BJ (cell line): ENCODE measurements around the gene CYGB. TPM values are rescaled to one million over a fixed set of nuclear protein-coding genes. Genes with fewer than 3 reads are reported as not detected.
A peak's percentile ranks its signal among the peaks of the same experiment; 100 is the strongest.

Experiments used
- CTCF ChIA-PET: fragments of 350-600 bp; formaldehyde crosslinking; extraction: SDS; loops from one replicate; lab custom pipeline; 2021; ENCODE audit warnings: antibody characterized with exemption, inconsistent platforms; lab: Yijun Ruan, JAX
- POLR2A ChIA-PET: fragments of 300-600 bp; sonication (Branson Sonifier 250); formaldehyde crosslinking; extraction: SDS; loops from one replicate; lab custom pipeline; 2021; ENCODE audit warnings: antibody characterized with exemption; lab: Charles Lee
- DNase-seq: peaks from one replicate; pipeline ENCODE4 v3.0.0-alpha.2; 2011; ENCODE audit warnings: low read depth
- H3K27me3 ChIP-seq: 2 replicates; pipeline ENCODE4 v1.6.0; 2011; ENCODE audit warnings: low read length; ENCODE audit not compliant: control insufficient read depth, insufficient read depth
- H3K36me3 ChIP-seq: 2 replicates; pipeline ENCODE4 v1.5.1; 2011; ENCODE audit warnings: low read length; ENCODE audit not compliant: control insufficient read depth, insufficient read depth
- H3K4me3 ChIP-seq: 2 replicates; pipeline ENCODE4 v1.5.1; 2011; ENCODE audit warnings: low read depth, mild to moderate bottlenecking, control low read depth, low read length
- CTCF ChIP-seq: IDR thresholded peaks from 2 replicates; pipeline ENCODE4 v1.5.1; 2011; ENCODE audit warnings: low read depth, mild to moderate bottlenecking, control low read depth, inconsistent platforms, low read length, moderate library complexity; ENCODE audit not compliant: insufficient read depth
- polyA plus RNA-seq: library from polyadenylated mRNA; depleted of rRNA; stranded (reverse); fragments of >200 nt; gene quantifications from 2 replicates; pipeline ENCODE4 v1.2.3, GENCODE V29; 2011

The CYGB gene
- polyA plus RNA-seq, 1 experiment, result 1.4 TPM

GRCh38 chr17:76584427-76585032 is 47.0 kb upstream of the CYGB start:
- ChIA-PET POLR2A (interaction anchor here (0.7 kb wide), 1 partner anchor 125 kb away, joined by 3 read pairs; no protein-coding TSS in a partner anchor), CTCF (no interaction called here)
- Histone ChIP-seq H3K36me3 (no peaks in the 10 kb centered on the region), H3K4me3 (peak overlapping the region; percentile 46), H3K27me3 (peaks cover 12% of the 10 kb centered on the region)
- DNase-seq, result no peak
- TF ChIP-seq CTCF, result no peak

- ChIA-PET CTCF (no interaction called here), POLR2A (no interaction called here)
- no peak for TF ChIP-seq CTCF
- DNase-seq, result no peak
- Histone ChIP-seq H3K36me3 (no peaks in the 10 kb centered on the region), H3K4me3 (no peak overlapping the region), H3K27me3 (peaks cover 10% of the 10 kb centered on the region)
Observed at GRCh38 chr17:76582660-76583059, 45.2 kb upstream of the CYGB start.

GRCh38 chr17:76581515-76581914 is 44.0 kb upstream of the CYGB start:
- ChIA-PET POLR2A (no interaction called here), CTCF (interaction anchor here (0.6 to 0.9 kb wide), 2 partner anchors 8 to 24 kb away, joined by 3 to 5 read pairs; no protein-coding TSS in a partner anchor)
- no peak for TF ChIP-seq CTCF
- H3K27me3 ChIP-seq, result peaks cover 3% of the 10 kb centered on the region
- H3K36me3 ChIP-seq, result no peaks in the 10 kb centered on the region
- no peak overlapping the region for H3K4me3 ChIP-seq
- no peak for DNase-seq

- ChIA-PET POLR2A (no interaction called here), CTCF (interaction anchor here (0.9 kb wide), 1 partner anchor 9 kb away, joined by 3 read pairs; no protein-coding TSS in a partner anchor)
- Histone ChIP-seq H3K36me3 (no peaks in the 10 kb centered on the region), H3K4me3 (no peak overlapping the region), H3K27me3 (no peaks in the 10 kb centered on the region)
- TF ChIP-seq CTCF, result no peak
- no peak for DNase-seq
Observed at GRCh38 chr17:76579281-76579680, 41.8 kb upstream of the CYGB start.

GRCh38 chr17:76578376-76578775 is 40.9 kb upstream of the CYGB start:
- ChIA-PET CTCF (interaction anchor here (0.9 to 1.0 kb wide), 2 partner anchors 15 to 45 kb away, joined by 3 to 4 read pairs; no protein-coding TSS in a partner anchor), POLR2A (no interaction called here)
- TF ChIP-seq CTCF, result no peak
- Histone ChIP-seq H3K36me3 (no peaks in the 10 kb centered on the region), H3K4me3 (no peak overlapping the region), H3K27me3 (no peaks in the 10 kb centered on the region)
- no peak for DNase-seq
